Muscle layer of colon (tissue), 2 donors: ENCODE data around the gene AGXT.

Experiments
- H3K27ac ChIP-seq: one replicate; pipeline ENCODE4 v1.7.0; 2013; ENCODE audit warnings: low read depth, mild to moderate bottlenecking, low read length, moderate library complexity
- H3K27me3 ChIP-seq, 2 donors: one replicate each; pipeline ENCODE4 v1.7.0; 2013; ENCODE audit warnings: low read length in 2 of 2, mild to moderate bottlenecking in 2 of 2; ENCODE audit not compliant: insufficient read depth in 2 of 2, control insufficient read depth in 1 of 2
- H3K36me3 ChIP-seq: one replicate; pipeline ENCODE4 v1.7.0; 2013; ENCODE audit warnings: mild to moderate bottlenecking, low read length; ENCODE audit not compliant: insufficient read depth
- H3K4me1 ChIP-seq: one replicate; pipeline ENCODE4 v1.7.0; 2013; ENCODE audit warnings: mild to moderate bottlenecking, low read length; ENCODE audit not compliant: insufficient read depth
- H3K4me3 ChIP-seq, 2 donors: one replicate each; pipeline ENCODE4 v1.7.0; 2013; ENCODE audit warnings: low read length in 2 of 2, low read depth in 1 of 2, mild to moderate bottlenecking in 1 of 2, moderate library complexity in 1 of 2
- H3K9ac ChIP-seq: one replicate; pipeline ENCODE4 v1.7.0; 2013; ENCODE audit warnings: low read length
- H3K9me3 ChIP-seq: one replicate; pipeline ENCODE4 v1.7.0; 2013; ENCODE audit warnings: mild to moderate bottlenecking, low read length
- donor health status: abdominal sarcoma.
- donor health status: Adenocarcinoma of cecum.

AGXT gene

GRCh38 chr2:240873805-240874714, 5.4 kb downstream of the AGXT start:
- Histone ChIP-seq H3K36me3 (no peaks in the 10 kb centered on the region), H3K9me3 (no peaks in the 10 kb centered on the region), H3K4me3 (no peak overlapping the region), H3K9ac (no peak overlapping the region), H3K4me1 (no peaks in the 10 kb centered on the region), H3K27me3 (peaks cover 0 to under 1% of the 10 kb centered on the region in 2 donors), H3K27ac (no peak overlapping the region)

GRCh38 chr2:240874715-240875227, 6.1 kb downstream of the AGXT start:
- H3K9ac ChIP-seq: no peak overlapping the region
- no peak overlapping the region for H3K4me3 ChIP-seq
- H3K4me1 ChIP-seq: no peaks in the 10 kb centered on the region
- H3K27me3 ChIP-seq: no peaks in the 10 kb centered on the region
- no peaks in the 10 kb centered on the region for H3K36me3 ChIP-seq
- no peaks in the 10 kb centered on the region for H3K9me3 ChIP-seq
- H3K27ac ChIP-seq: no peak overlapping the region

GRCh38 chr2:240875228-240876034, 6.8 kb downstream of the AGXT start:
- Histone ChIP-seq H3K4me3 (no peak overlapping the region), H3K9ac (no peak overlapping the region), H3K27ac (no peak overlapping the region), H3K4me1 (no peaks in the 10 kb centered on the region), H3K27me3 (no peaks in the 10 kb centered on the region), H3K36me3 (no peaks in the 10 kb centered on the region), H3K9me3 (no peaks in the 10 kb centered on the region)

- Histone ChIP-seq H3K27me3 (no peaks in the 10 kb centered on the region), H3K4me3 (no peak overlapping the region), H3K9ac (no peak overlapping the region), H3K36me3 (no peaks in the 10 kb centered on the region), H3K27ac (no peak overlapping the region), H3K4me1 (no peaks in the 10 kb centered on the region), H3K9me3 (no peaks in the 10 kb centered on the region)
These were observed 7.4 kb downstream of the AGXT start for GRCh38 chr2:240876035-240876474.

- no peak overlapping the region for H3K27ac ChIP-seq
- no peak overlapping the region for H3K9ac ChIP-seq
- H3K27me3 ChIP-seq: no peaks in the 10 kb centered on the region
- H3K9me3 ChIP-seq: no peaks in the 10 kb centered on the region
- no peak overlapping the region for H3K4me3 ChIP-seq
- H3K4me1 ChIP-seq: no peaks in the 10 kb centered on the region
- no peaks in the 10 kb centered on the region for H3K36me3 ChIP-seq
These were observed 8.0 kb downstream of the AGXT start for GRCh38 chr2:240876475-240877251.

- Histone ChIP-seq H3K36me3 (no peaks in the 10 kb centered on the region), H3K9me3 (no peaks in the 10 kb centered on the region), H3K4me1 (no peaks in the 10 kb centered on the region), H3K27ac (no peak overlapping the region), H3K4me3 (no peak overlapping the region), H3K27me3 (no peaks in the 10 kb centered on the region), H3K9ac (no peak overlapping the region)
These were observed 9.1 kb downstream of the AGXT start for GRCh38 chr2:240877460-240878340.

- Histone ChIP-seq H3K27ac (no peak overlapping the region), H3K27me3 (no peaks in the 10 kb centered on the region), H3K9me3 (no peaks in the 10 kb centered on the region), H3K36me3 (no peaks in the 10 kb centered on the region), H3K4me1 (no peaks in the 10 kb centered on the region), H3K4me3 (no peak overlapping the region), H3K9ac (no peak overlapping the region)
These were observed 9.8 kb downstream of the AGXT start for GRCh38 chr2:240878341-240878936.

- no peak overlapping the region for H3K27ac ChIP-seq
- H3K9ac ChIP-seq: no peak overlapping the region
- H3K27me3 ChIP-seq: no peaks in the 10 kb centered on the region
- H3K4me3 ChIP-seq: no peak overlapping the region
- H3K36me3 ChIP-seq: no peaks in the 10 kb centered on the region
- H3K4me1 ChIP-seq: no peaks in the 10 kb centered on the region
- no peaks in the 10 kb centered on the region for H3K9me3 ChIP-seq
These were observed 10.5 kb downstream of the AGXT start for GRCh38 chr2:240879105-240879504.

GRCh38 chr2:240881913-240882312, 13.3 kb downstream of the AGXT start:
- no peak overlapping the region for H3K9ac ChIP-seq
- H3K4me1 ChIP-seq: no peaks in the 10 kb centered on the region
- H3K9me3 ChIP-seq: no peaks in the 10 kb centered on the region
- H3K27me3 ChIP-seq: no peaks in the 10 kb centered on the region
- H3K4me3 ChIP-seq: no peak overlapping the region
- H3K27ac ChIP-seq: no peak overlapping the region
- no peaks in the 10 kb centered on the region for H3K36me3 ChIP-seq

GRCh38 chr2:240884221-240884620, 15.6 kb downstream of the AGXT start:
- Histone ChIP-seq H3K4me1 (no peaks in the 10 kb centered on the region), H3K27me3 (no peaks in the 10 kb centered on the region), H3K4me3 (no peak overlapping the region), H3K9me3 (no peaks in the 10 kb centered on the region), H3K36me3 (no peaks in the 10 kb centered on the region), H3K27ac (no peak overlapping the region), H3K9ac (no peak overlapping the region)
